NCI-H1694 (cell line): ENCODE results near the gene DRG1.
"Not testable (repeated sequence)": the region's sequence is repeated elsewhere in the genome, so short reads cannot be mapped to it uniquely, and the experiment has no call there.

Experiments used
- DNase-seq: peaks from one replicate; lab custom pipeline; 2025; lab: John Stamatoyannopoulos, UW

DRG1 gene

GRCh38 chr22:31399211-31400022 is at the start of gene DRG1:
Gene DRG1, plus strand, starts transcription at chr22:31399604. Its CDS starts 80 bp downstream, at chr22:31399684.
- DNase-seq = peak; percentile 88

- DNase-seq = no peak
Measured at GRCh38 chr22:31349960-31350359, 49.4 kb upstream of the DRG1 start.

- peak; percentile 82 for DNase-seq
Measured at GRCh38 chr22:31350410-31350863, 49.0 kb upstream of the DRG1 start.

DNA sequence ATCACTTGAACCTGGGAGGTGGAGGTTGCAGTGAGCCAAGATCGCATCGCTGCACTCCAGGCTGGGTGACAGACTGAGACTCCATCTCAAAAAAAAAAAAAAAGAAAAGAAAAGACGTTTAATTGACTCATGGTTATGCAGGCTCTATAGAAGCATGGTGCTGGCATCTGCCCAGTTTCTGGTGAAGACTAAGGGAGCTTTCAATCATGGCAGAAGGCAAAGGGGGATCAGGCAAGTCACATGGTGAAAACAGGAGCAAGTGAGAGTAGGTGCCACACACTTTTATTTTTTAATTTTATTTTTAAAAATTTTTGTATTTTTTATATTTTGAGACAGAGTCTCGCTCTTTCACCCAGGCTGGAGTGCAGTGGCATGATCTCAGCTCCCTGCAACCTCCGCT is 44.9 kb upstream of the DRG1 start:
- no peak for DNase-seq

DNA sequence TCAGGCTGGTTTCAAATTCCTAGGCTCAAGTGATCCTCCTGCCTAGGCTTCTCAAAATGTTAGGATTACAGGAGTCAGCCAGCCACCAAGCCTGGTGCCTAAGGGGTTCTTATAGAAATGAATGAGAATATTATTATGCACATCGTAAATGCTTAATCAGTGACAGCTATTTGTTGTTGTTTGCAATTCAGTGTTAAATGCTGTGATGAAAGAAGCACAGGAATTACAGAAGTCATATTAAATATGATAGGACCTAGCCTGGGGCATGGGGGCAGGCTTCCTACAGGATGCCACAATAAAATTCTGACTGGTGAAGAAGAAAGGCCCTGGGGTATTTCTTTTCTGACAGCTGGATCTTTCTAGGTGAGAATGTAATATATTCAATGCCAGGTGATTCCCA is 39.4 kb upstream of the DRG1 start:
- no peak for DNase-seq

DNA sequence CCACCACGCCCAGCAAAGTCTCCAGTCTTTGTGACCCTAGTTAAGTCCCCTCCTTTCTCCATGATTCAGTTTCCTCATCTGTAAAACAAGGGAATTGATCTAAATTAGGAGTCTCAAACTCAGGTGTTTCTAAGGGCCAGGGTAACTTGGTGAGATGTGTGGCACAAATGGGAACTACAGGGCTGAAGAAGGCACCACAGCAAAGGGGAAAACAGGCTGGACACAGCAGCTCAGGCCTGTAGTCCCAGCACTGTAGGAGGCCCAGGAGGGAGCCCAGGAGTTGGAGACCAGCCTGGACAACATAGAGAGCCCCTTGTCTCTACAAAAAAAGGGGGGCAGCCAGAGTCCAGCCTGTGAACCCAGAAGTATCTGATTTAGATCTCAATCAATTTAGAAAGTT is 37.7 kb upstream of the DRG1 start:
- no peak for DNase-seq

GRCh38 chr22:31363885-31364465 is 35.4 kb upstream of the DRG1 start:
- DNase-seq = no peak

DNA sequence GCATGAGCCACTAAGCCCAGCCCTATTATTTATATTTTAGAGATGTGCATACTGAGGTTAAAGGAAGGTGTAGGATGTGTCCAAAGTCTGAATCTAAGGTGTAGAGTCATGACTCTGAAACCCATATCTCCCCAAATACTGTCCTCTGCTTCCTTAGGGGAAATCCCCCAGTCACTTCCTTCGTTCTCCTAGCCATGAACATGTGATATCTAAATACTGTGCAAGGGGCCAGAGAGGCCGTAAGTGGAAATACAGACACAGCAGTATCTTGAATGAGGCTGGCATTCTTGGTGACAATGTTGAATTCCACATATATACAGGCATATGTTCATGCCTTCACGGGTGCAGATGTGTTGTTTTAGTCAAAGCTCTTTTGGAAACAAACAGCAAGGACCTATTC is 32.0 kb upstream of the DRG1 start:
- DNase-seq = no peak

GRCh38 chr22:31377612-31378011 is 21.8 kb upstream of the DRG1 start:
- no peak for DNase-seq

- DNase-seq = no peak
Measured at GRCh38 chr22:31378123-31378522, 21.3 kb upstream of the DRG1 start.

- not testable (repeated sequence) for DNase-seq
Measured at GRCh38 chr22:31378651-31379050, 20.8 kb upstream of the DRG1 start.

DNA sequence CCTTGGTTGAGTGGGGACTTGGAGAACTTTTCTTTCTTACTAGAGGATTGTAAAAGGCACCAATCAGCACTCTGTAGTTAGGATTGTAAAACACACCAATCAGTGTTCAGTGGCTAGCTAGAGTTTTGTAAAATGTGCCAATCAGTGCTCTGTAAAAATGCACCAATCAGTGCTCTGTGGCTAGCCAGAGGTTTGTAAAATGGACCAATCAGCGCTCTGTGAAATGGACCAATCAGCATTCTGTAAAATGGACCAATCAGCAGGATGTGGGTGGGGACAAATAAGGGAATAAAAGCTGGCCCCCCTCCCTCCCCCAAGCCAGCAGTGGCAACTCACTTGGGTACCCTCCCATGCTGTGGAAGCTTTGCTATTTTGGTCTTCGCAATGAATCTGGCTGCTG is 5.5 kb upstream of the DRG1 start:
- DNase-seq = no peak

GRCh38 chr22:31394326-31394725 is 5.1 kb upstream of the DRG1 start:
- DNase-seq = no peak

- no peak for DNase-seq
Measured at GRCh38 chr22:31398231-31398630, 1.2 kb upstream of the DRG1 start.

DNA sequence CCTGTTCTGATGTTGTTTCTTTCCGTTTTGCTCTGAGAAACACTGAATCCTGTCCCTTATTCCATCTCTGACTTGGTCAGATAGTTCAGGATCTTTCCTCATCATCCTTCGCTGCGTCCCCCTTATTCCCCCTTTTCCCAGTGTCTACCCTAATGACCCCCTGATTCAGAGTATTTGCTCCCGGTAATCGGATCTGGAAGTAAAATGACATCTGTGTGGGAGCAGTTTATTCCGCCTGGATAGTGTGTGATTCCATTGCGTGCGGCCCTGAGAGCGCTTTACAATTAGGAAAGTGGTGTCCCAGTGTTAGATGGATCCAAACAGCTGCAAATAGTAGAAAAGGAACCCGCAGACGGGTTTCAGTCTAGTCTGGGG is 606 bp downstream of the DRG1 start:
- DNase-seq = no peak

DNA sequence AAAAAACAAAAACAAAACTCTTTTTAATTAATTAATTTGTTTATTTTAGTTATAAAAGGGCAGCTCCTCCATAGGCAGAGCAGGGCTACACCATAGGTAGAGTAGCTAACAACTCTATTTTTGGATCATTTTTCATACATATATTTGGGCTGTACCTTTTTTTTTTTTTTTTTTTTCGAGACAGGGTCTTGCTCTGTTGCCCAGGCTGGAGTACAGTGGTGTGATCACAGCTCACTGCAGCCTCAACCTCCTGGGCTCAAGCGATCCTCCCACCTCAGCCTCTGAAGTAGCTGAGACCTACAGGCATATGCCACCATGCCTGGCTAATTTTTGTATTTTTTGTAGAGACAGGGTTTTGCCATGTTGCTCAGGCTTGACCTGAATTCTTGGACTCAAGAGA is 2.9 kb downstream of the DRG1 start:
- not testable (repeated sequence) for DNase-seq

DNA sequence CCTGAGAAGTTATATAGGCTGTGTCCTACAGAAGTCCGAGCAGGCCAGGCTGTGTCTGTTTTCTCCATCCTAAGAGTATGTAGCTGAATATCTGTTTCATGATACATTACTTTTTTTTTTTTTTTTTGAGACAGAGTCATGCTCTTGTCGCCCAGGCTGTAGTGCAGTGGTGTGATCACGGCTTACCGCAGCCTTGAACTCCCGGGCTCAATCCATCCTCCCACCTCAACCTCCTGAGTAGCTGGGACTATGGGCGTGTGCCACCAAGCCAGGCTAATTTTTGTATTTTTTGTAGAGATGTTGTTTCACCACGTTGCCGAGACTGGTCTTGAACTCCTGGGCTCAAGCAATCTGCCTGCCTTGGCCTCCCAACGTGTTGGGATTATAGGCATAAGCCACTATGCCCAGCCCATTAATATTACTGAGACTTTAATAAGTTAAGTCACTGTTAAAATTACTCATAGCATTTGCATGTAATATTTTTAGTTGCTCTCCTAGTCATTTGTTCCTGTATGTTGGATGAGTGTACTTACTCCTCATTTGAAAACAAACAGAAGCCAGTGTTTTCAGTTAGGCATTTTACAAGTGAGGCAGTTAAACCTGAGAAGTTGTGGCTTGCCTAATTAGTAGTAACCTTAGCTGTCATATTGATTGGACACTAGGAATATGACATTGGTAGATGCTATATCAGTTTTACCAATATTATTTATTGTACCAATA is 26.1 kb downstream of the DRG1 start:
- no peak for DNase-seq

GRCh38 chr22:31431950-31432349 is 32.5 kb downstream of the DRG1 start:
- no peak for DNase-seq

GRCh38 chr22:31436132-31436531 is 36.7 kb downstream of the DRG1 start:
- no peak for DNase-seq

GRCh38 chr22:31439808-31440207 is 40.4 kb downstream of the DRG1 start:
- no peak for DNase-seq

GRCh38 chr22:31440681-31441080 is 41.3 kb downstream of the DRG1 start:
- DNase-seq = no peak

DNA sequence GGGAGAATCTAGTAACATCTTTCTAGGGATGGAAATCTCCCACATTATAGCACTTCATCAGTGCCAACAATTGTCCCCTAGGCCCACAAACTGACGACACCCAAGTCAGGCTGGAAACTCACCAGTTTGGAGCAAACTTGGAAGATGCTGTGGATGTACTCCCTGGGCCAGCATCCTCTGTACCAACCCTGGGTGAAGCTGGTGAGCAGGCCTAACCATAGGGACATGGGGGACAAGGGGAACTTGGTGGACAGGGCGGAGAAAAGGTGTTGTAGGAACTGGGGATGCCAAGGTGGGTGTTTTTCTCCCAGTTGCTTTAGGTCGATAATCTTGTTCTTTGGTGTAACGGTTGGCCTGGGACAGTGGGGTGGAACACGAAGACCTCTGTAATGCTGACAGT is 42.2 kb downstream of the DRG1 start:
- no peak for DNase-seq
